HepG2 (cell line): ENCODE results near the gene JSRP1. TPM values are rescaled to one million over a fixed set of nuclear protein-coding genes. Genes with fewer than 3 reads are reported as not detected.

Experiments
- PAXIP1 ChIP-seq: sonication (generic); formaldehyde crosslinking; conservative IDR thresholded peaks from 2 replicates; pipeline ENCODE4 v1.4.0; 2020; ENCODE audit warnings: mild to moderate bottlenecking, missing genetic modification reagents, moderate library complexity
- THRA ChIP-seq: sonication (generic); formaldehyde crosslinking; IDR thresholded peaks from 2 replicates; pipeline ENCODE4 v1.4.0; 2020; ENCODE audit warnings: missing genetic modification reagents, borderline replicate concordance
- ZBTB33 ChIP-seq: sonication (generic); formaldehyde crosslinking; IDR thresholded peaks from 2 replicates; pipeline ENCODE4 v1.4.0; 2020; ENCODE audit warnings: missing genetic modification reagents
- polyA plus RNA-seq, 8 experiments: library from polyadenylated mRNA; depleted of rRNA in 3 of 8; stranded (reverse) in 7 of 8; unstranded in 1 of 8; fragments of >200 nt; fragmentation: Illumina TruSeq in 4 of 8; extraction: Trizol in 4 of 8; gene quantifications; 2 replicates each; pipeline versions ENCODE4 v1.2.1 to v1.2.3, GENCODE V29; 2011 to 2016; ENCODE audit warnings: low read depth in 4 of 8, missing spikeins in 1 of 8, mixed read lengths in 1 of 8; ENCODE audit not compliant: insufficient read depth in 1 of 8
- total RNA-seq, 5 experiments: library from RNA; depleted of rRNA; stranded (reverse); fragments of >200 nt; fragmentation: Illumina TruSeq; extraction: Trizol; gene quantifications; 2 replicates each; pipeline ENCODE4 v1.2.3, GENCODE V29; 2016; ENCODE audit warnings: low read depth in 1 of 5

Gene JSRP1
- total and polyA plus RNA-seq, 2 of the 13 experiments (the other 11 are each of a cell fraction or from before 2014, with no cell fraction given): 0.16 to 0.38 TPM

- no peak for TF ChIP-seq PAXIP1
- no peak for TF ChIP-seq THRA (CRISPR knock-in tag)
- peak; percentile 17; the same call in 1 of the 2 replicates for TF ChIP-seq ZBTB33 (CRISPR knock-in tag)
These were observed 3.1 kb upstream of the JSRP1 start (continued) for GRCh38 chr19:2259336-2259735.
